CD14-positive monocyte (primary cell): ENCODE results near the gene OR10R2. TPM values are rescaled to one million over a fixed set of nuclear protein-coding genes. Genes with fewer than 3 reads are reported as not detected.

ENCODE experiments used
- DNase-seq, 3 donors: peaks; one replicate each; pipeline ENCODE4 v3.0.0-alpha.2; 2011 to 2022
- H2AFZ ChIP-seq: 2 replicates; pipeline ENCODE4 v1.6.0; 2012; ENCODE audit warnings: mild to moderate bottlenecking, low read depth, low read length, inconsistent platforms; ENCODE audit not compliant: insufficient read depth, poor library complexity, severe bottlenecking
- H3K27ac ChIP-seq, 2 donors: 1 replicate in 1 of 2; 2 replicates in 1 of 2; pipeline ENCODE4 v1.5.1; 2012 to 2013; ENCODE audit warnings: low read length in 2 of 2, control low read depth in 1 of 2, inconsistent platforms in 1 of 2, low read depth in 1 of 2, mild to moderate bottlenecking in 1 of 2
- H3K27me3 ChIP-seq, 2 donors: one replicate each; pipeline versions ENCODE4 v1.6.0 to v1.6.1; 2011 to 2013; ENCODE audit warnings: low read length in 2 of 2; ENCODE audit not compliant: control insufficient read depth in 2 of 2, insufficient read depth in 2 of 2
- H3K36me3 ChIP-seq, 2 donors: replicated peaks in 1 of 2; 1 replicate in 1 of 2; 2 replicates in 1 of 2; pipeline versions ENCODE4 v1.5.1 to v1.6.1; 2012 to 2013; ENCODE audit warnings: low read length in 2 of 2, control low read depth in 1 of 2, inconsistent platforms in 1 of 2, mild to moderate bottlenecking in 1 of 2; ENCODE audit not compliant: insufficient read depth in 2 of 2, control insufficient read depth in 1 of 2
- H3K4me1 ChIP-seq, 2 donors: 1 replicate in 1 of 2; 2 replicates in 1 of 2; pipeline versions ENCODE4 v1.5.1 to v1.6.1; 2012 to 2013; ENCODE audit warnings: low read length in 2 of 2, control low read depth in 1 of 2, inconsistent platforms in 1 of 2, mild to moderate bottlenecking in 1 of 2, moderate library complexity in 1 of 2; ENCODE audit not compliant: insufficient read depth in 2 of 2, control insufficient read depth in 1 of 2
- H3K4me2 ChIP-seq: replicated peaks from 2 replicates; pipeline ENCODE3; 2012; ENCODE audit warnings: low read length, moderate library complexity, mild to moderate bottlenecking; ENCODE audit not compliant: poor library complexity, severe bottlenecking; ENCODE audit errors: extremely low read depth
- H3K4me3 ChIP-seq, 3 experiments: fragments of 200-600 bp in 1 of 3; sonication (generic) in 1 of 3; replicated peaks in 1 of 3; 1 replicate in 2 of 3; 2 replicates in 1 of 3; pipeline ENCODE4 v1.5.1; 2011 to 2013; ENCODE audit warnings: low read length in 3 of 3, mild to moderate bottlenecking in 3 of 3, control low read depth in 2 of 3, low read depth in 2 of 3, inconsistent platforms in 1 of 3, moderate library complexity in 1 of 3
- H3K79me2 ChIP-seq: 2 replicates; pipeline ENCODE4 v1.6.0; 2012; ENCODE audit warnings: mild to moderate bottlenecking, control low read depth, inconsistent platforms, low read length, moderate library complexity; ENCODE audit not compliant: insufficient read depth
- H3K9ac ChIP-seq: 2 replicates; pipeline ENCODE4 v1.6.0; 2017; ENCODE audit warnings: low read length, mild to moderate bottlenecking; ENCODE audit not compliant: insufficient read depth, poor library complexity, severe bottlenecking
- H3K9me3 ChIP-seq, 2 donors: replicated peaks in 1 of 2; 1 replicate in 1 of 2; 2 replicates in 1 of 2; pipeline versions ENCODE4 v1.5.1 to v1.6.1; 2012 to 2013; ENCODE audit warnings: low read length in 2 of 2, control low read depth in 1 of 2; ENCODE audit not compliant: control insufficient read depth in 1 of 2, insufficient read depth in 1 of 2
- H4K20me1 ChIP-seq: 2 replicates; pipeline ENCODE4 v1.6.0; 2012; ENCODE audit warnings: mild to moderate bottlenecking, low read length, control low read depth, moderate library complexity; ENCODE audit not compliant: insufficient read depth
- H3K27ac Mint-ChIP-seq, 7 donors: one replicate each; pipeline ENCODE4 v1.8.0; 2020; ENCODE audit warnings: mild to moderate bottlenecking in 7 of 7, mixed read lengths in 7 of 7, moderate library complexity in 6 of 7, inconsistent platforms in 2 of 7
- H3K27me3 Mint-ChIP-seq, 3 donors: one replicate each; pipeline ENCODE4 v1.8.0; 2021 to 2022; ENCODE audit warnings: low read depth in 3 of 3, mild to moderate bottlenecking in 3 of 3, mixed read lengths in 3 of 3, moderate library complexity in 3 of 3, inconsistent platforms in 1 of 3
- H3K36me3 Mint-ChIP-seq, 2 donors: one replicate each; pipeline ENCODE4 v1.8.0; 2020; ENCODE audit warnings: mixed read lengths in 2 of 2, inconsistent platforms in 1 of 2, mild to moderate bottlenecking in 1 of 2
- H3K4me1 Mint-ChIP-seq: one replicate; pipeline ENCODE4 v1.8.0; 2020; ENCODE audit warnings: mild to moderate bottlenecking, mixed read lengths
- H3K4me3 Mint-ChIP-seq, 2 donors: one replicate each; pipeline ENCODE4 v1.8.0; 2020; ENCODE audit warnings: mild to moderate bottlenecking in 2 of 2, mixed read lengths in 2 of 2, moderate library complexity in 1 of 2
- H3K9me3 Mint-ChIP-seq, 7 donors: one replicate each; pipeline ENCODE4 v1.8.0; 2020 to 2022; ENCODE audit warnings: mixed read lengths in 7 of 7, mild to moderate bottlenecking in 6 of 7, moderate library complexity in 6 of 7, inconsistent platforms in 2 of 7
- WGBS: methylation state at CpG from one replicate; pipeline ENCODE4 v1.1.5; 2013; ENCODE audit warnings: missing lambda C conversion rate; ENCODE audit not compliant: insufficient coverage; 5-methylcytosine and 5-hydroxymethylcytosine counted together
- intact Hi-C, 2 donors: fragments of 100-400 bp; cut with micrococcal nuclease; formaldehyde crosslinking; loops; one replicate each; pipeline versions ENCODE4 v1.15.0 to v1.15.1; 2023
- polyA plus RNA-seq, 3 donors: library from polyadenylated mRNA; depleted of rRNA in 1 of 3; unstranded in 2 of 3; stranded (reverse) in 1 of 3; fragments of 300-500 nt in 2 of 3; fragments of >200 nt in 1 of 3; fragmentation: Illumina TruSeq in 2 of 3; gene quantifications; 1 replicate in 2 of 3; 2 replicates in 1 of 3; pipeline ENCODE4 v1.2.3, GENCODE V29; 2012 to 2021
- TF ChIP-seq, protein P1 (sequence below): fragments of 200-600 bp; IDR thresholded peaks from one replicate; pipeline ENCODE4 v1.8.0; 2022; ENCODE audit warnings: antibody characterized with exemption, mild to moderate bottlenecking

The OR10R2 gene
- polyA plus RNA-seq, 3 donors = not detected

DNA sequence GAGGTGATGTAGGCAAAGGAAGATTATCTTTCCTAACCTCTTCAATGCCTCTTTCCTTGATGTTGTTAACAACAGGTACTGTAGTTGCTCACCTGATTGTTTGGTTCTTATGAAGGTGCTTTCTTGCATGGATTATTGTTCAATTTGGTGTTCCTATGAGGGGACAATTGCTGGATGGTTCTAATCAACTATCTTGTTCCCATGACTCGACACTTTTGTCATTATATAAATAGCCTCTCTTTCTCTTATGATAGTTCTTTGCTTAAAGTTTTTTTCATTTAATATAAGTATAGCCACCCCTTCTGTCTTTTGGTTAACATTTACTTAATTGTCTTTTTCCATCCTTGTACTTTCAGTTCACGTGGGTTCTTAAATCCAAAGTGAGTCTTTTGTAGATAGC lies 35.5 kb downstream of the OR10R2 start:
- H4K20me1 ChIP-seq = no peaks in the 10 kb centered on the region
- no peaks in the 10 kb centered on the region for H3K9me3 Mint-ChIP-seq
- H3K9ac ChIP-seq = no peak overlapping the region
- no peak overlapping the region for H3K27ac Mint-ChIP-seq
- TF ChIP-seq, protein P1, sequence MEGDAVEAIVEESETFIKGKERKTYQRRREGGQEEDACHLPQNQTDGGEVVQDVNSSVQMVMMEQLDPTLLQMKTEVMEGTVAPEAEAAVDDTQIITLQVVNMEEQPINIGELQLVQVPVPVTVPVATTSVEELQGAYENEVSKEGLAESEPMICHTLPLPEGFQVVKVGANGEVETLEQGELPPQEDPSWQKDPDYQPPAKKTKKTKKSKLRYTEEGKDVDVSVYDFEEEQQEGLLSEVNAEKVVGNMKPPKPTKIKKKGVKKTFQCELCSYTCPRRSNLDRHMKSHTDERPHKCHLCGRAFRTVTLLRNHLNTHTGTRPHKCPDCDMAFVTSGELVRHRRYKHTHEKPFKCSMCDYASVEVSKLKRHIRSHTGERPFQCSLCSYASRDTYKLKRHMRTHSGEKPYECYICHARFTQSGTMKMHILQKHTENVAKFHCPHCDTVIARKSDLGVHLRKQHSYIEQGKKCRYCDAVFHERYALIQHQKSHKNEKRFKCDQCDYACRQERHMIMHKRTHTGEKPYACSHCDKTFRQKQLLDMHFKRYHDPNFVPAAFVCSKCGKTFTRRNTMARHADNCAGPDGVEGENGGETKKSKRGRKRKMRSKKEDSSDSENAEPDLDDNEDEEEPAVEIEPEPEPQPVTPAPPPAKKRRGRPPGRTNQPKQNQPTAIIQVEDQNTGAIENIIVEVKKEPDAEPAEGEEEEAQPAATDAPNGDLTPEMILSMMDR = no peak
- peaks cover 8% of the 10 kb centered on the region for H3K4me1 Mint-ChIP-seq
- no peaks in the 10 kb centered on the region for H3K36me3 Mint-ChIP-seq
- H3K4me3 Mint-ChIP-seq = no peak overlapping the region
- WGBS = no CpG with 5 or more reads among the region's 2 CpGs
- no peaks in the 10 kb centered on the region for H3K36me3 ChIP-seq
- no peaks in the 10 kb centered on the region for H3K79me2 ChIP-seq
- intact Hi-C loops = loop anchor here in 1 of 2 donors (2.0 kb wide), 1 partner anchor 491 kb away; no protein-coding TSS in a partner anchor
- no peak overlapping the region for H2AFZ ChIP-seq
- H3K4me2 ChIP-seq = no peak overlapping the region
- no peak for DNase-seq
- no peak overlapping the region for H3K27ac ChIP-seq
- H3K9me3 ChIP-seq = no peaks in the 10 kb centered on the region
- no peaks in the 10 kb centered on the region for H3K4me1 ChIP-seq
- peaks cover 2 to 4% of the 10 kb centered on the region in 2 donors for H3K27me3 ChIP-seq
- H3K4me3 ChIP-seq = no peak overlapping the region
- peaks cover 0 to 10% (median 5%) of the 10 kb centered on the region in 3 donors for H3K27me3 Mint-ChIP-seq

DNA sequence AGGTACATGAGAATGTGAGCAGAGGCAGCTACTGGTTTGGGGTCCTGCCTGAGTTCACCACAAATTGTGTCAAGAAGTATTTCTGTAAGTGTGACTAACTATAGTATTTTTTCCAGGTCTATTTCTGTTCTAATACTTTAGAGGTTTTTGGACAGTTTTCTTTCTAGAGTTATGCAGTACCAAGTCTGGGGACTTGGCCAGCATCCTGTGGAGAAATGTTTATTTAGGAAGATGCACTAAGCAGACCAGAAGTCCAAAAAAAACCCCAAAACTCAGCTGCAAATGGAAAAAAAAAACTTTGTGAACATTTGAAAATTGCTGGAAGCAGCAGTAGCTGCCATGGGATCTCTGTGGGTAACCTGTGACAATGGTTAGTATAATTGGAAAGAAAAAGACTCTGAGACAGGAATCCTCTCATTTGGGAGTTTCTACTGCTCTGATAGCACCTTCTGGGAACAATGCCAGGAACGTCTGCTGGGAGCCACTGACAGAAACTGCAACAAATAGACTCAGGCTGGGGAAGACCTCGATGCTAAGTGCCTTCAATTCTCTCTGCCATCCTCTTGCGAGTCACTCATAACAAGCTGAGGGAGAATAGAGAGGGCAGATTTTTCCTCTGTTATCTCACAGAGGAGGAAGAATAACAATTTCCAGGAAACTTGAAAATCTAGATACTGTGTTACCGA lies 37.6 kb downstream of the OR10R2 start:
- no peaks in the 10 kb centered on the region for H4K20me1 ChIP-seq
- H3K79me2 ChIP-seq = no peaks in the 10 kb centered on the region
- H3K4me3 ChIP-seq = no peak overlapping the region
- no peak overlapping the region for H3K4me2 ChIP-seq
- H3K4me1 ChIP-seq = no peaks in the 10 kb centered on the region
- Mint-ChIP-seq H3K4me3 (no peak overlapping the region), H3K36me3 (no peaks in the 10 kb centered on the region), H3K9me3 (no peaks in the 10 kb centered on the region), H3K27ac (no peak overlapping the region), H3K4me1 (peaks cover 8% of the 10 kb centered on the region), H3K27me3 (peaks cover 0 to 6% (median 5%) of the 10 kb centered on the region in 3 donors)
- TF ChIP-seq, protein P1 = no peak
- no peak overlapping the region for H3K9ac ChIP-seq
- no peak overlapping the region for H3K27ac ChIP-seq
- no peaks in the 10 kb centered on the region for H3K36me3 ChIP-seq
- intact Hi-C loops = no loop called here
- no peak overlapping the region for H2AFZ ChIP-seq
- DNase-seq = no peak
- H3K27me3 ChIP-seq = peaks cover under 1 to 4% of the 10 kb centered on the region in 2 donors
- H3K9me3 ChIP-seq = no peaks in the 10 kb centered on the region
- no CpG with 5 or more reads among the region's 4 CpGs for WGBS
